Measurements from ENCODE around the gene FBXW8.

FBXW8 gene

GRCh38 chr12:116990971-116991966 lies 80.5 kb downstream of the FBXW8 start:
- Histone ChIP-seq H3K4me1 (ENCODE audit: control insufficient read depth, insufficient read depth, low read length) (peaks cover 9% of the 10 kb centered on the region), H3K9ac (ENCODE audit: low read length) (no peak overlapping the region), H3K27me3 (replicated peaks; ENCODE audit: control insufficient read depth, insufficient read depth, low read length) (no peaks in the 10 kb centered on the region), H3K4me3 (ENCODE audit: low read length) (no peak overlapping the region), H3K36me3 (ENCODE audit: control insufficient read depth, insufficient read depth, low read length, severe bottlenecking) (peaks cover 20% of the 10 kb centered on the region), H3K9me3 (ENCODE audit: control insufficient read depth, low read length) (no peaks in the 10 kb centered on the region)
- peak; percentile 64 for DNase-seq (ENCODE audit: low read depth)

DNA sequence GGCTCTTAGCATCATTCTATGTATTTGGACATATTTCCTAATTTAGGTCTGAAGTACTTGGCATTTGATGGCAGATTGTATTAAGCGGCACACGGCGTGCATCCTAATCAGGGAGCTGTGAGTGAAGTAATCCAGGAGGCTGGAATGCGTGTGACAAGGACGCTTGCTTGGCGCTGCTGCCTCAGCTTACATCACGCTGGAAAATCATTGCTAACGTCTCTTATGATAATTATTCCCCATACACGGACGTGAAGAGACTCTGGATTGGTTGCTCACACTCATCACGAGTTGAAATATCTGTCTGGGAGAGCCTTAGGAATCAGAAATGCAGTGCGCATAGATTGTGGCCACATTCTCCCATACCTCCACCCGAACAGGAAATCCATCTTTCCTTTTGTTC lies 85.3 kb downstream of the FBXW8 start:
- Histone ChIP-seq H3K9me3 (ENCODE audit: control insufficient read depth, low read length) (no peaks in the 10 kb centered on the region), H3K4me3 (ENCODE audit: low read length) (peak overlapping the region; percentile 13), H3K9ac (ENCODE audit: low read length) (no peak overlapping the region), H3K27me3 (replicated peaks; ENCODE audit: control insufficient read depth, insufficient read depth, low read length) (no peaks in the 10 kb centered on the region), H3K36me3 (ENCODE audit: control insufficient read depth, insufficient read depth, low read length, severe bottlenecking) (peaks cover 7% of the 10 kb centered on the region), H3K4me1 (ENCODE audit: control insufficient read depth, insufficient read depth, low read length) (no peaks in the 10 kb centered on the region)
- DNase-seq (ENCODE audit: low read depth): no peak

- Histone ChIP-seq H3K9ac (ENCODE audit: low read length) (no peak overlapping the region), H3K27me3 (replicated peaks; ENCODE audit: control insufficient read depth, insufficient read depth, low read length) (no peaks in the 10 kb centered on the region), H3K4me1 (ENCODE audit: control insufficient read depth, insufficient read depth, low read length) (no peaks in the 10 kb centered on the region), H3K9me3 (ENCODE audit: control insufficient read depth, low read length) (no peaks in the 10 kb centered on the region), H3K4me3 (ENCODE audit: low read length) (no peak overlapping the region), H3K36me3 (ENCODE audit: control insufficient read depth, insufficient read depth, low read length, severe bottlenecking) (peaks cover 9% of the 10 kb centered on the region)
- DNase-seq (ENCODE audit: low read depth): no peak
Measured at GRCh38 chr12:116996621-116997020, 85.9 kb downstream of the FBXW8 start.

GRCh38 chr12:116999066-116999465 lies 88.3 kb downstream of the FBXW8 start:
- H3K9me3 ChIP-seq (ENCODE audit: control insufficient read depth, low read length): no peaks in the 10 kb centered on the region
- H3K27me3 ChIP-seq (replicated peaks; ENCODE audit: control insufficient read depth, insufficient read depth, low read length): no peaks in the 10 kb centered on the region
- H3K9ac ChIP-seq (ENCODE audit: low read length): no peak overlapping the region
- no peak overlapping the region for H3K4me3 ChIP-seq (ENCODE audit: low read length)
- peaks cover 12% of the 10 kb centered on the region for H3K36me3 ChIP-seq (ENCODE audit: control insufficient read depth, insufficient read depth, low read length, severe bottlenecking)
- H3K4me1 ChIP-seq (ENCODE audit: control insufficient read depth, insufficient read depth, low read length): peaks cover 3% of the 10 kb centered on the region
- DNase-seq (ENCODE audit: low read depth): no peak

DNA sequence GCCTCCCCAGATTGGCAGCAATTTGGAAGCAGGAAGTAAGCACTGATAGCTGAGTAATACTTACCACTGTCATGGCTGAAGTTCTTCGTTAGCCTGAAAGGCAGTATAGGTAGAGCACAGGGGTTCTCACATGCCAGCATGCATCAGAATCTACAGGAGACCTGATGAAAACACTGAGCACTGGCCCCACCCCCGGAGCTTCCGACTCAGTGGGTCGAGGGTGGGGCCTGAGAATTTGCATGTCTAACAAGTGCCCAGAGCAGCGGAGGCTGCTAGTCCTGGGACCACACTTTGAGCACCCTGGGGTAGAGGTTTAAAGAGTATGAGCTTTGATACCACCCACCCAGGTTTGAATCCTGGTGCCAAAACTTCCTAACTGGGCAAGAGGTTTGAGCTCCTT lies 89.6 kb downstream of the FBXW8 start:
- Histone ChIP-seq H3K27me3 (replicated peaks; ENCODE audit: control insufficient read depth, insufficient read depth, low read length) (no peaks in the 10 kb centered on the region), H3K9me3 (ENCODE audit: control insufficient read depth, low read length) (no peaks in the 10 kb centered on the region), H3K4me1 (ENCODE audit: control insufficient read depth, insufficient read depth, low read length) (peaks cover 3% of the 10 kb centered on the region), H3K9ac (ENCODE audit: low read length) (no peak overlapping the region), H3K4me3 (ENCODE audit: low read length) (no peak overlapping the region), H3K36me3 (ENCODE audit: control insufficient read depth, insufficient read depth, low read length, severe bottlenecking) (peaks cover 22% of the 10 kb centered on the region)
- DNase-seq (ENCODE audit: low read depth): no peak

- peaks cover 3% of the 10 kb centered on the region for H3K4me1 ChIP-seq (ENCODE audit: control insufficient read depth, insufficient read depth, low read length)
- peaks cover 37% of the 10 kb centered on the region for H3K36me3 ChIP-seq (ENCODE audit: control insufficient read depth, insufficient read depth, low read length, severe bottlenecking)
- no peaks in the 10 kb centered on the region for H3K9me3 ChIP-seq (ENCODE audit: control insufficient read depth, low read length)
- H3K27me3 ChIP-seq (replicated peaks; ENCODE audit: control insufficient read depth, insufficient read depth, low read length): no peaks in the 10 kb centered on the region
- no peak overlapping the region for H3K4me3 ChIP-seq (ENCODE audit: low read length)
- DNase-seq (ENCODE audit: low read depth): no peak
- no peak overlapping the region for H3K9ac ChIP-seq (ENCODE audit: low read length)
Measured at GRCh38 chr12:117002051-117002817, 91.5 kb downstream of the FBXW8 start.

GRCh38 chr12:117003883-117004404 lies 93.2 kb downstream of the FBXW8 start:
- no peak overlapping the region for H3K4me3 ChIP-seq (ENCODE audit: low read length)
- H3K4me1 ChIP-seq (ENCODE audit: control insufficient read depth, insufficient read depth, low read length): peaks cover 3% of the 10 kb centered on the region
- DNase-seq (ENCODE audit: low read depth): no peak
- no peaks in the 10 kb centered on the region for H3K9me3 ChIP-seq (ENCODE audit: control insufficient read depth, low read length)
- H3K36me3 ChIP-seq (ENCODE audit: control insufficient read depth, insufficient read depth, low read length, severe bottlenecking): peaks cover 40% of the 10 kb centered on the region
- H3K27me3 ChIP-seq (replicated peaks; ENCODE audit: control insufficient read depth, insufficient read depth, low read length): no peaks in the 10 kb centered on the region
- H3K9ac ChIP-seq (ENCODE audit: low read length): no peak overlapping the region

DNA sequence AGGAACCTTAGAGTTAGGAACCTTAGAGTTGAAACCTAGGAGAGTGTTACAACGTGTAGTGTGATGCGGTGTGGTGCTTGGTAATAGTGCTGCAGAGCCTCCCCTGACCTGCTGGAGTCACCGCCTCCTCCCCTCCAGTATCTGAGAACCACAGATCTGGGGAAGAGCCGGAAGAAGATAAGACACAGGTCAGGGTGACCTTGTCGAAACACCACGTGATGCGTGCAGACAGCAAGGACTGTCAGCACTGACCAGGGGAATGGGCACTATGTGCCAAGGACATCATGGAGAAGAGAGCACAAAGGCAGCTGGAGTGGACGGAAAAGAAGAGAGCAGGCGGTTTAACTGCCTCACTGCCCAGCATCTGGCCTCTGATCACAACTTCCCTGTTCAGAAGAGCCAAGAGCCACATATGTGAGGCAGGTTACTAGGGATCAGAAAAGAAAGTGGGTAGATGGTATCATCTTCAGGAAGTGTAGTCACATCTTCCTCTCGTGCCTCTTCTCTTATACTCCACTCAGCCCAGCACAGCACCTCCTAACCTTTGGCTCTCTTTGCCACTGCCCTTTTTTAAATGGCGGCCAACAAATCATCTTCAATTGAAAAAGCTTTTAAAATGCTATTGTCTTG lies 94.8 kb downstream of the FBXW8 start:
- Histone ChIP-seq H3K9ac (ENCODE audit: low read length) (no peak overlapping the region), H3K9me3 (ENCODE audit: control insufficient read depth, low read length) (no peaks in the 10 kb centered on the region), H3K4me1 (ENCODE audit: control insufficient read depth, insufficient read depth, low read length) (peaks cover 8% of the 10 kb centered on the region), H3K27me3 (replicated peaks; ENCODE audit: control insufficient read depth, insufficient read depth, low read length) (no peaks in the 10 kb centered on the region), H3K36me3 (ENCODE audit: control insufficient read depth, insufficient read depth, low read length, severe bottlenecking) (peaks cover 40% of the 10 kb centered on the region), H3K4me3 (ENCODE audit: low read length) (no peak overlapping the region)
- DNase-seq (ENCODE audit: low read depth): no peak

GRCh38 chr12:117006333-117006732 lies 95.6 kb downstream of the FBXW8 start:
- Histone ChIP-seq H3K4me3 (ENCODE audit: low read length) (no peak overlapping the region), H3K4me1 (ENCODE audit: control insufficient read depth, insufficient read depth, low read length) (peaks cover 16% of the 10 kb centered on the region), H3K27me3 (replicated peaks; ENCODE audit: control insufficient read depth, insufficient read depth, low read length) (no peaks in the 10 kb centered on the region), H3K36me3 (ENCODE audit: control insufficient read depth, insufficient read depth, low read length, severe bottlenecking) (peaks cover 40% of the 10 kb centered on the region), H3K9me3 (ENCODE audit: control insufficient read depth, low read length) (no peaks in the 10 kb centered on the region), H3K9ac (ENCODE audit: low read length) (no peak overlapping the region)
- DNase-seq (ENCODE audit: low read depth): no peak

DNA sequence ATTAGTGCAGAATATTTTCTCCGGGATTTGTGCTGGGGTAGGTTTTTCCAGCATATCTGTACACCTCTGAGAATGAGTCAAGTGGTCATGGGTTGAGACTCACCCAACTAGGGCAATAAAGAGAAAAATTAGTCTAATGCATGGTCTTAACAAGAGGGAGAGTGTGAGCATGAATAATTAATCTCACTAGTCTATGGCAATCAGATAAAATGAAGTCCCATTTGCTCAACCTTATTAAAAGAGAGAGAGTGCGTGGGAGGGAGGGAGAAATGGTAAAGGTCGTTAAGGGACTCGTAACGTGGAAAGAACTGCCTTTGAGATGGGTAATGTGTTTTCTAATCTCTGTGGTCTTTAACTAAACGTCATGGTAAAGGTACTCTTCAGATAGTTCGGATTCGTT lies 96.8 kb downstream of the FBXW8 start:
- Histone ChIP-seq H3K4me3 (ENCODE audit: low read length) (no peak overlapping the region), H3K36me3 (ENCODE audit: control insufficient read depth, insufficient read depth, low read length, severe bottlenecking) (peaks cover 35% of the 10 kb centered on the region), H3K4me1 (ENCODE audit: control insufficient read depth, insufficient read depth, low read length) (peaks cover 24% of the 10 kb centered on the region), H3K9me3 (ENCODE audit: control insufficient read depth, low read length) (no peaks in the 10 kb centered on the region), H3K27me3 (replicated peaks; ENCODE audit: control insufficient read depth, insufficient read depth, low read length) (no peaks in the 10 kb centered on the region), H3K9ac (ENCODE audit: low read length) (no peak overlapping the region)
- no peak for DNase-seq (ENCODE audit: low read depth)

- Histone ChIP-seq H3K9me3 (ENCODE audit: control insufficient read depth, low read length) (peaks cover 10% of the 10 kb centered on the region), H3K27me3 (replicated peaks; ENCODE audit: control insufficient read depth, insufficient read depth, low read length) (no peaks in the 10 kb centered on the region), H3K9ac (ENCODE audit: low read length) (no peak overlapping the region), H3K36me3 (ENCODE audit: control insufficient read depth, insufficient read depth, low read length, severe bottlenecking) (peaks cover 40% of the 10 kb centered on the region), H3K4me1 (ENCODE audit: control insufficient read depth, insufficient read depth, low read length) (peaks cover 32% of the 10 kb centered on the region), H3K4me3 (ENCODE audit: low read length) (no peak overlapping the region)
- DNase-seq (ENCODE audit: low read depth): no peak
Measured at GRCh38 chr12:117009759-117010158, 99.0 kb downstream of the FBXW8 start.
